NT2/D1 (cell line): Measurements from ENCODE around the gene RETN.

ENCODE experiments used
- SUZ12 ChIP-seq: IDR thresholded peaks from 2 replicates; pipeline ENCODE4 v1.6.1; 2011; ENCODE audit not compliant: insufficient read length, insufficient read depth; ENCODE audit errors: extremely low read depth
- ZNF274 ChIP-seq: IDR thresholded peaks from 2 replicates; pipeline ENCODE4 v1.6.1; 2011; ENCODE audit warnings: mild to moderate bottlenecking, low read depth, low read length

- no peak for TF ChIP-seq SUZ12
- no peak for TF ChIP-seq ZNF274
Observed at GRCh38 chr19:7620442-7621412, 48.1 kb upstream of the RETN start.
